Renal cortical epithelial cell (primary cell): ENCODE results near the gene BMAL1. TPM values are rescaled to one million over a fixed set of nuclear protein-coding genes. Genes with fewer than 3 reads are reported as not detected.
"Not testable (repeated sequence)": the region's sequence is repeated elsewhere in the genome, so short reads cannot be mapped to it uniquely, and the experiment has no call there.

Experiments used
- DNase-seq: peaks from one replicate; pipeline ENCODE4 v3.0.0-alpha.2; 2011; ENCODE audit warnings: low read depth
- total RNA-seq: library from RNA; depleted of rRNA; stranded (reverse); fragments of >200 nt; gene quantifications from 2 replicates; pipeline ENCODE4 v1.2.3, GENCODE V29; 2014

BMAL1 gene
- total RNA-seq, 1 donor from 2014 or later: 20.7 TPM

DNA sequence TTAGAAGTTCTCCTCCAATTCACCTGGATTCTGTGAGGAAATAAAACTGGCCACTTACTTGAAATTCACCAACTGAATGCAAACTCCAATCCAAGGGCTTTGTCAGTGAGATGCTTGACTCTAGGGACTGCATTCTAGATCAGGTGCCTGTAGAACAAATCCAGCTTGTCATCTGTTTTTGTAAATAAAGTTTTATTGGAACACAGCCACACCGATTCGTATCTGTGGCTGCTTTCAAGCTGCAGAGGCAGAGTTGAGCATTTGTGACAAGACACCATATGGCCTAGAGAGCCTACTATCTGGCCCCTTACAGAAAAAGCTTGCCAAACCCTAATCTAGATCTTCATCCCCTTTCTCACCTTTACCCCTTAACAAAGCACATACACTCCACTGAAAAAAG lies 103.1 kb downstream of the BMAL1 start:
- no peak for DNase-seq

GRCh38 chr11:13382751-13383150 lies 105.2 kb downstream of the BMAL1 start:
- no peak for DNase-seq

DNA sequence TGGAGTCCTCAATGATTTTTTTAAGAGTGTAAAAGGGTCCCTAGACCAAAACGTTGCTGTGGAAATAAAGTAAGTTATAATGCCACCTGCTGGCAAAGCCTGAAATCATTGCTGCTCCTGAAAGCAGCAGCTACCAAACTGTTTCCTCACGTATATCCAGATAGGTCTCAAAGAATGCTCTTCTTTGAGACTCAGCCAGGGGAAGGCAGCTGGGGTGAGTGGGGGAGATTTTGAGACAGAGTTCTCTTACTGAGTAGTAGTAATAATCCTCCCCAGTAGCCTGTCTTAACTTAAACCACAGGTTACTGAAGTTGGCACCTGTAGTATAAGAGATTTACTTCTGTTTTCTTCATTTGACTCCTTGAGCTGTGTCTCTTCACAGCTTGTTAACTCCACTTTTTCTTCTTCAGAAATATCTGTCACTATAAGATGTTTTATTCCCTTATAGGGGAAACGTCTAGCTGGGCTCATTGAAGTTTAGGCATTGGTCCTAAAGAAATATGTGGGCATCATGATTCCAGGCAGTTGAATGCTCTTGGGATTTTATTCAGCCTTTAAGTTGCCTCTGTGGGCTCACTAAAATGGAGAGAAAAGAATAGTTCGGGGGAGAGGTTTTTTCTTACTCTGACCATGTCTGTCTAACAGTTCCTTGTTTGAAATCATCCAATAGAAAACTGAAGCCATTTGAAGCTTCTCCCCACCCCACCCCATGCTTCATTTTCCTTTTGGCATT lies 107.5 kb downstream of the BMAL1 start:
- DNase-seq: peak; percentile 49

GRCh38 chr11:13386567-13386966 lies 109.0 kb downstream of the BMAL1 start:
- no peak for DNase-seq

GRCh38 chr11:13388741-13389140 lies 111.2 kb downstream of the BMAL1 start:
- no peak for DNase-seq

DNA sequence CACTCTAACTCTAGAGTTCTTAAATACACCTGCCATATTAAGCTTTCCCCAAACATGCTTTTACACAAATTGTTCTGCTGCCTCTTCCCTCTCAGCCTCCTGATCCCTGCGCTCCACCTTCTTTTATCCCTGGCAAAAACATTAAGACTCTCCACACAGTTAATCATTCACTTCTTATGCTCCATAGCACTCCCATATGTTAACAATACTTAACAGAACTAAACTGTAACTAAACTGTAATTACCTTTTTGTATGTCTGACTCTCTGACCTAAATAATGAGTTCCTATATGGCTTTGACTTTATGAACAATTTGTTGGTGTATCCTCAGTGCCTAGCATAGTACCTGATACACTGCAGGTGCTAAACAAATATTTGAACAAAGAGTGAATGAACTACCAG lies 113.6 kb downstream of the BMAL1 start:
- peak; percentile 45 for DNase-seq

GRCh38 chr11:13398335-13398734 lies 120.7 kb downstream of the BMAL1 start:
- DNase-seq: not testable (repeated sequence)

- no peak for DNase-seq
Observed at GRCh38 chr11:13405220-13405619, 127.6 kb downstream of the BMAL1 start.

DNA sequence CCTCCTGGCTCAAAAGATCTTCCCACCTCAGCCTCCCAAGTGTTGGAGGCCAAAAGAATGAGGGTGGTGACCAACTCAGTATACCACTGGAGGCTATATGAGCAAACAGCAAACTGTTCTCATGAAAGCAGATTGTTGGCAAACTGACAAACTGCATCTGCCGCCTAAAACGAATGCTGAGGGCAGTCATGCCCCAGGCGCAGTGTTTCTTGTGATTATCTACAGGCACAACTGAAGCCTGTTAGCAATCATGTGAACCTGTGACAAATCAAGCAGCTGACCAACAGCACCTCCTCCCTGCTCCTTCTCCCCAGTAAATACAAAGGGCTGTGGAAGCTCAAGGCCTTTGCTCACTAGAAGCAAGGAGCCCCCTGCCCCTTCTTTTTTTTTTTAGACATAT lies 137.6 kb downstream of the BMAL1 start:
- DNase-seq: no peak

- DNase-seq: no peak
Observed at GRCh38 chr11:13421561-13421960, 144.0 kb downstream of the BMAL1 start.

- DNase-seq: peak; percentile 62
Observed at GRCh38 chr11:13423372-13423771, 145.8 kb downstream of the BMAL1 start.

DNA sequence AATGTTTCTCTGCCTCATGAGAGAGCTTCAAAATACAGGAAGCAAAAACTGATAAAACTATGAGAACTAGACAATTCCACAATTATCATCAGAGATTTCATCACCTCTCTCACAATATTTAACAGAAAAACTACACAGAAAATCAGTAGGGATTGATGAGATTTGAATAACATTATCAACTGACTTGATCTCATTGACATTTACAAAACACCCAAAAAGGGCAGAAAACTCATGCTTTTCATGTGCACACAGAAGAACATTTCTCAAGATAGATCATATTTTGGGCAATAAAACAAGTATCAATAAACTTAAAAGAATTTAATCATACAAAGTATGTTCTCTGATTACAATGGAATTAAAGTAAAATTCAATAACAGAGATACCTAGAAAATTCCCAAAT lies 149.8 kb downstream of the BMAL1 start:
- no peak for DNase-seq

- DNase-seq: no peak
Observed at GRCh38 chr11:13429288-13429687, 151.7 kb downstream of the BMAL1 start.

DNA sequence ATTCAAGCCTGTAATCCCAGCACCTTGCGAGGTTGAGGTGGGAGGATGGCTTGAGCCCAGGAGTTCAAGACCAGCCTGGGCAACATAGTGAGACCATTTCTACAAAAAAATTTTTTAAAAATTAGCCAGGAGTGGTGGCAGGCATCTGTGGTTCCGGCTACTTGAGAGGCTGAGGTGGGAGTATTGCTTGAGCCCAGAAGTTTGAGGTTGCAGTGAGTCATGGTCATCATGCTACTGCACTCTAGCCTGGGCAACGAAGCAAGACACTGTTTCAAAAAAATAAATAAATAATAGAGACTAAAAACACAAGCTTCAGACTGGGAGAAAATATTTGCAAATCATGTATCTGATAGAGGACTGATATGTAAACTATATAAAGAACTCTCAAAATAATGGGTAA lies 152.2 kb downstream of the BMAL1 start:
- DNase-seq: peak; percentile 90

DNA sequence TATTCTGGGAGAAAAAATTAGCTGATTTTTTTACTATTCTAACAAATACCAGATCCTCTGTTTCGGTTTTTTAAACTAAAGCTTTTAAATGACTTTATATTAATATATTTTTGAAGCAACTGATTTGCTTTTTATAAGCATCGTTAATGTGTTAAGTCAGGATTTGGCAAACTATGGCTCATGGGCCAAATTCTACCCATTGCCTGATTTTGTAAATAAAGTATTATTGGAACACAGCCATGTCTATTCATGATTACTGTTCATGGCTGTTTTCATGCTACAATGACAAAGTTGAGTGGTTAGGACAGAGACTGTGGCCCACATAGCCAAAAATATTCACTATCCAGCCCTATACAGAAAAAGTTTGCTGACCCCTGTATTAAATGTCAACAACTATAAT lies 155.8 kb downstream of the BMAL1 start:
- DNase-seq: no peak

- DNase-seq: peak; percentile 96
Observed at GRCh38 chr11:13434247-13435205, 156.9 kb downstream of the BMAL1 start.

GRCh38 chr11:13436836-13437235 lies 159.2 kb downstream of the BMAL1 start:
- not testable (repeated sequence) for DNase-seq

Other genes starting within 250 kb of the BMAL1 start
- gene BTBD10, start 185.4 kb downstream of the BMAL1 start, total RNA-seq: 126 and 188 TPM in 2 replicates
- not detected in 2 replicates for gene PTH, start 218.2 kb downstream of the BMAL1 start, total RNA-seq